Neural progenitor cell (in vitro differentiated cells): ENCODE measurements around the gene ASXL2.

Source experiments
- CTCF ChIP-seq: fragments of 200-600 bp; sonication (generic); IDR thresholded peaks from 2 replicates; pipeline ENCODE4 v1.5.1; 2017; ENCODE audit warnings: antibody characterized with exemption, mild to moderate bottlenecking
- EZH2 ChIP-seq: fragments of 200-600 bp; sonication (generic); IDR thresholded peaks from 2 replicates; pipeline ENCODE4 v1.6.1; 2017; ENCODE audit warnings: antibody characterized with exemption, mild to moderate bottlenecking, moderate library complexity
- EZH2phosphoT487 ChIP-seq: fragments of 200-600 bp; sonication (generic); IDR thresholded peaks from 2 replicates; pipeline ENCODE4 v1.6.1; 2017; ENCODE audit warnings: antibody characterized with exemption

GRCh38 chr2:25891672-25892071 is 13.4 kb upstream of the ASXL2 start:
- TF ChIP-seq CTCF, result no peak
- TF ChIP-seq EZH2phosphoT487, result no peak
- no peak for TF ChIP-seq EZH2
